PFSK-1 (cell line): Measurements from ENCODE around the gene TRIM44.

ENCODE experiments used
- POLR2AphosphoS5 ChIP-seq: IDR thresholded peaks from 2 replicates; pipeline ENCODE4 v1.6.1; 2012; ENCODE audit warnings: low read depth, mild to moderate bottlenecking, control low read depth, low read length, moderate library complexity
- REST ChIP-seq, 2 experiments: IDR thresholded peaks; 2 replicates each; pipeline versions ENCODE4 v1.6.1 to v1.8.0; 2011 to 2012; ENCODE audit warnings: low read depth in 2 of 2, low read length in 2 of 2, control low read depth in 1 of 2, inconsistent platforms in 1 of 2, mild to moderate bottlenecking in 1 of 2, moderate library complexity in 1 of 2; ENCODE audit not compliant: insufficient read depth in 1 of 2
- SIN3A ChIP-seq: IDR thresholded peaks from 2 replicates; pipeline ENCODE4 v1.6.1; 2012; ENCODE audit warnings: mild to moderate bottlenecking, low read length, moderate library complexity, borderline replicate concordance; ENCODE audit not compliant: insufficient read depth
- TAF1 ChIP-seq: IDR thresholded peaks from 2 replicates; pipeline ENCODE4 v1.6.1; 2012; ENCODE audit warnings: low read length, control low read depth, borderline replicate concordance; ENCODE audit not compliant: insufficient read depth

GRCh38 chr11:35826949-35827348 lies 164.4 kb downstream of the TRIM44 start:
- no peak for TF ChIP-seq POLR2AphosphoS5
- TF ChIP-seq TAF1 = no peak
- TF ChIP-seq REST (IDR thresholded peaks at IDR 0.05; ENCODE audit: insufficient read depth in 1 of 2, low read depth in 2 of 2, low read length in 2 of 2) = no peak
- no peak for TF ChIP-seq SIN3A
